Mucosa of stomach (tissue), 1 donor: ENCODE data around the gene TERF2IP.

ENCODE experiments used
- H3K27me3 ChIP-seq: one replicate; pipeline ENCODE4 v1.7.0; 2013; ENCODE audit warnings: mild to moderate bottlenecking, low read length; ENCODE audit not compliant: control insufficient read depth, insufficient read depth
- H3K36me3 ChIP-seq: one replicate; pipeline ENCODE4 v1.7.0; 2013; ENCODE audit warnings: low read length; ENCODE audit not compliant: control insufficient read depth, insufficient read depth
- H3K4me1 ChIP-seq: one replicate; pipeline ENCODE4 v1.7.0; 2013; ENCODE audit warnings: mild to moderate bottlenecking, low read length; ENCODE audit not compliant: control insufficient read depth, insufficient read depth
- H3K4me3 ChIP-seq: one replicate; pipeline ENCODE4 v1.7.0; 2013; ENCODE audit warnings: low read length
- H3K9ac ChIP-seq: one replicate; pipeline ENCODE4 v1.7.0; 2013; ENCODE audit warnings: mild to moderate bottlenecking, low read length, moderate library complexity
- H3K9me3 ChIP-seq: one replicate; pipeline ENCODE4 v1.7.0; 2013; ENCODE audit warnings: mild to moderate bottlenecking, low read length, moderate library complexity; ENCODE audit not compliant: control insufficient read depth
- donor health status: Pancreatic carcinoma.

The TERF2IP gene, protein sequence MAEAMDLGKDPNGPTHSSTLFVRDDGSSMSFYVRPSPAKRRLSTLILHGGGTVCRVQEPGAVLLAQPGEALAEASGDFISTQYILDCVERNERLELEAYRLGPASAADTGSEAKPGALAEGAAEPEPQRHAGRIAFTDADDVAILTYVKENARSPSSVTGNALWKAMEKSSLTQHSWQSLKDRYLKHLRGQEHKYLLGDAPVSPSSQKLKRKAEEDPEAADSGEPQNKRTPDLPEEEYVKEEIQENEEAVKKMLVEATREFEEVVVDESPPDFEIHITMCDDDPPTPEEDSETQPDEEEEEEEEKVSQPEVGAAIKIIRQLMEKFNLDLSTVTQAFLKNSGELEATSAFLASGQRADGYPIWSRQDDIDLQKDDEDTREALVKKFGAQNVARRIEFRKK

GRCh38 chr16:75647492-75648264 lies at the start of gene TERF2IP, which contains the start of gene KARS1:
TERF2IP (plus strand) TSS chr16:75647773; CDS start chr16:75647883, 110 bp downstream.
KARS1 (minus strand) TSS chr16:75647665; CDS start chr16:75647639, 26 bp downstream.
- H3K4me3 ChIP-seq: peak within 1 kb of the TSS; percentile 98
- peaks cover 17% of the 10 kb centered on the region for H3K4me1 ChIP-seq
- H3K9ac ChIP-seq: peak within 1 kb of the TSS; percentile 97
- no peaks in the 10 kb centered on the region for H3K36me3 ChIP-seq
- no peaks in the 10 kb centered on the region for H3K27me3 ChIP-seq
- H3K9me3 ChIP-seq: no peaks in the 10 kb centered on the region

- no peaks in the 10 kb centered on the region for H3K27me3 ChIP-seq
- H3K9ac ChIP-seq: no peak overlapping the region
- H3K4me1 ChIP-seq: no peaks in the 10 kb centered on the region
- no peak overlapping the region for H3K4me3 ChIP-seq
- no peaks in the 10 kb centered on the region for H3K9me3 ChIP-seq
- peaks cover 15% of the 10 kb centered on the region for H3K36me3 ChIP-seq
Measured at GRCh38 chr16:75599452-75600277, 47.9 kb upstream of the TERF2IP start.

GRCh38 chr16:75603241-75603640 lies 44.3 kb upstream of the TERF2IP start:
- H3K36me3 ChIP-seq: peaks cover 15% of the 10 kb centered on the region
- no peak overlapping the region for H3K9ac ChIP-seq
- no peaks in the 10 kb centered on the region for H3K4me1 ChIP-seq
- no peak overlapping the region for H3K4me3 ChIP-seq
- no peaks in the 10 kb centered on the region for H3K27me3 ChIP-seq
- H3K9me3 ChIP-seq: no peaks in the 10 kb centered on the region

DNA sequence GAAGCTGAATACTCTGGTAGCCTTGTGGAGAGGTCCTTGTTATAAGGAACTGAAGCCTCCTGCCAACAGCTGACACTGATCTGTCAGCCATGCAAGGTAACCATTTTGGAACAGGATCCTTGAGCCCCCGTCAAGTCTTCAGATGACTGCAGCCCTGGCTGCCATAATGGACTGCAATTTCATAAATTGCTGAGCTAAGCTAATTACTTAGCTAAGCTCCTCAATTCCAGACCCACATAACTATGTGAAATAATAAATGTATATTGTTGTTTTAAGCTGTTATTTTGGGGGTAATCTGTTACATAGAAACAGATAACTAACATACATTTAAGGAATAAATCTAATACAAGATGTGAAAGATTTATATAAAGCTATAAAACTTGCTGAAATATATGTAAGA lies 41.1 kb upstream of the TERF2IP start:
- Histone ChIP-seq H3K4me1 (no peaks in the 10 kb centered on the region), H3K9me3 (no peaks in the 10 kb centered on the region), H3K27me3 (no peaks in the 10 kb centered on the region), H3K9ac (no peak overlapping the region), H3K36me3 (peaks cover 10% of the 10 kb centered on the region), H3K4me3 (no peak overlapping the region)

DNA sequence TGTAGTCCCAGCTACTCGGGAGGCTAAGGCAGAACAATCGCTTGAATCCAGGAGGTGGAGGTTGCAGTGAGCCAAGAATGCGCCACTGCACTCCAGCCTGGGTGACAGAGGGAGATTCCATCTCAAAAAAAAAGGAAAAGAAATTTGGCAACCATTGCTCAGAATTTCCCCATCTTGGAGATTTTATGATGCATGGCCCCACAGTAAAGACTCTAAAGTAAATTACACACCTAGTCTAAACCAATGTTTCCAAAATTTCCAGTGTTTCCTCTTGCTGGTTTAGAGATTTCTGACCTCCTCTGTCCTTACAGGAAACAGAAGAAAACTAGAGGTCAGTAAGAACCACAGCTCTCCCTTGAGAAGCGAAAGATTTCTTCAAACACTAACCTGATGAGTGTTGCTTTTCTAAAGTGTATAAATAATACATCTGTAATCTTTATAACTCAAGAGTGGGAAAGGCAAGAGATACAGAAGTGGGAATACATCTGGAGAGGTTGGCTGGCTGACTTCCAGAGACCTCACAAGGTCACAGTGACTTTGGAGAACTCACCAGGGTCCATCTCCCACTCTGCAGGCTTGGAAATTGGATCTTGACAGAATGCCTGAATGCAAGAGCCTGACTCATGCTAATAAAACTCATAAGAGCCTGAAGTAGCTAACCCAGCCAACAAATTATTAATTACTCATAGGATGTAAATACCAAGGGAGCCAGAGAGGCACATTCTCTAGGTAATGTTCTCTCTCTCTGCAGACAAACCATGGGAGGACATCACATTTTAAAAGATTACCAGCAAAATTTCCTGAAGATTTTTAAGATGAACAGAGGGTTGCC lies 33.3 kb upstream of the TERF2IP start:
- Histone ChIP-seq H3K9ac (no peak overlapping the region), H3K36me3 (no peaks in the 10 kb centered on the region), H3K9me3 (no peaks in the 10 kb centered on the region), H3K4me1 (no peaks in the 10 kb centered on the region), H3K4me3 (no peak overlapping the region), H3K27me3 (no peaks in the 10 kb centered on the region)

GRCh38 chr16:75615619-75616018 lies 32.0 kb upstream of the TERF2IP start:
- H3K4me3 ChIP-seq: no peak overlapping the region
- H3K27me3 ChIP-seq: no peaks in the 10 kb centered on the region
- no peaks in the 10 kb centered on the region for H3K9me3 ChIP-seq
- no peaks in the 10 kb centered on the region for H3K4me1 ChIP-seq
- no peak overlapping the region for H3K9ac ChIP-seq
- no peaks in the 10 kb centered on the region for H3K36me3 ChIP-seq

GRCh38 chr16:75616521-75617010 lies 31.0 kb upstream of the TERF2IP start:
- H3K4me1 ChIP-seq: no peaks in the 10 kb centered on the region
- H3K4me3 ChIP-seq: no peak overlapping the region
- no peaks in the 10 kb centered on the region for H3K36me3 ChIP-seq
- H3K27me3 ChIP-seq: no peaks in the 10 kb centered on the region
- no peak overlapping the region for H3K9ac ChIP-seq
- no peaks in the 10 kb centered on the region for H3K9me3 ChIP-seq

- Histone ChIP-seq H3K36me3 (no peaks in the 10 kb centered on the region), H3K4me3 (no peak overlapping the region), H3K4me1 (peaks cover 3% of the 10 kb centered on the region), H3K9ac (no peak overlapping the region), H3K9me3 (no peaks in the 10 kb centered on the region), H3K27me3 (no peaks in the 10 kb centered on the region)
Measured at GRCh38 chr16:75617121-75617520, 30.5 kb upstream of the TERF2IP start.

DNA sequence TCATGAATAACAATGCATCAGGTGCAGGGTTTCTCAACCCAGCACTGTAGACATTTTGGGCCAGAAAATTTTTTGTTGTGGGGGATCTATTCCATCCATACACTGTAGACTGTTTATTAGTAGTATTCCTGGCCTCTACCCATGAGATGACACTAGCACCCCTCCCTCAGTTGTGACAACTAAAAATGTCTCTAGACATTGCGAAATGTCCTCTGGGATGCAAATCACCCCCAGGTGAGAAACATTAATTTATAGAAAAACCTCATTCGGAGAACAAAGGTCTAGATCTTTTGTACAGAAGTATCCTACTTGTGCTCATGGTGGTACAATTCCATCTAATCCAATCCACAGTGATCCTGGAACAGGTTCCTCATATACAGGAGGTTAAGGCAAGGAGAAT lies 28.8 kb upstream of the TERF2IP start:
- H3K9me3 ChIP-seq: no peaks in the 10 kb centered on the region
- no peak overlapping the region for H3K9ac ChIP-seq
- H3K27me3 ChIP-seq: no peaks in the 10 kb centered on the region
- H3K4me1 ChIP-seq: peaks cover 7% of the 10 kb centered on the region
- no peaks in the 10 kb centered on the region for H3K36me3 ChIP-seq
- H3K4me3 ChIP-seq: no peak overlapping the region

DNA sequence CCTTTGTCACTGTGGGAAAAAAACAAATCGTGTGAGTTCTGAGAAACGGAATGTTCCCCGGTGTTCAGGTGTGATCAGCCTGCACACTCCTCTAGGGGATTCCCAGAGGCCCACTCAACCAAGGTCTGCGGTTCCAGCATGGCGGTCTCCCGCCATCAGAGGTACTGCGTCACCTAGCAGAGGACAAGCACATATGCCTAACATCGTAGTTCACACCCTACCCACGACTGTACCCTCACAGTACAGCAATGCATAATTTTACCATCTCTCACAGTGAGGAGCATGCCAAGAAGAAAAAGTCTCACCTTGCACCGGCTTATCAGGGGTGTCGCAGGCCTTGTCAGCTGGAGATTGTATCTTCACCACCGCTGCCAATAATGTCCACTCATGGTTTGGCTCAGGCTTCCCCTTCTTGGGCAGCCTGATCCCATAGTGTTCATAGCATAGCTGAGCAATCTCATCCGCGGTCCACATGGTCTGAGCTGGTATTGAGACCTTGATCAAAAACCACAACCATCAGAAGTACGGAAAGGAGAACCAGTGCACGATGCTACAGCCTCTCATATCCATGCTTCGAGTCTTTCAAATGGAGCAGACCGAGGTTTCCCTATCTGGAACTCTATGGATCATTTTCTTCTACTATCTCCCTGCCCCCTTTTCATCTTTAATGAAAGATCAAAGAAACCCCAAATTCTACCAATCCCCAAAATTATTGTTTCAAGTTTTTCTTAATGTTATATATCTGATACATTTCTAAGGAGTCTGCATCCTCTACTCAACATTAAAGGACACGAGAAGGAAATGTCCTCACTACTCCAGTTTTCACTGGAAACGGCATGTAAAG lies 27.0 kb upstream of the TERF2IP start:
- no peaks in the 10 kb centered on the region for H3K9me3 ChIP-seq
- H3K36me3 ChIP-seq: no peaks in the 10 kb centered on the region
- peaks cover 7% of the 10 kb centered on the region for H3K4me1 ChIP-seq
- no peaks in the 10 kb centered on the region for H3K27me3 ChIP-seq
- no peak overlapping the region for H3K9ac ChIP-seq
- no peak overlapping the region for H3K4me3 ChIP-seq
